Superior temporal gyrus (tissue), 1 donor: Measurements from ENCODE around the gene CRYGA.
"Not testable (repeated sequence)": the region's sequence is repeated elsewhere in the genome, so short reads cannot be mapped to it uniquely, and the experiment has no call there.

ENCODE experiments used
- DNase-seq: peaks from one replicate; pipeline ENCODE4 v3.0.0-alpha.2; 2016; ENCODE audit errors: extremely low spot score

Gene CRYGA

DNA sequence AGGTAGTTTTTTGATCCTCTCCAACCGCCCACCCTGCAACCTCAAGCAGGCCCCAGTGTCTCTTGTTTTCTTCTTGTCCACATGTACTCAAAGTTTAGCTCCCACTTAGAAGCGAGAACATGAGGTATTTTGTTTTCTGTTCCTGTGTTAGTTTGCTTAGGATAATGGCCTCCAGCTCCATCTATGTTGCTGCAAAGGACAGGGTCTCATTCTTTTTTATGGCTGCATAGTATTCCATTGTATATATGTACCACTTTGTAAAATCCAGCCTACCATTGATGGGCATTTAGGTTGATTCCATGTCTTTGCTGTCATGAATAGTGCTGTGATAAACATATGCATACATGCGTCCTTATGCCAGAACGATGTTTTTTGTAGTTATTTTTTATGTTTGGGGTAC is 36.3 kb downstream of the CRYGA start:
- DNase-seq: no peak

DNA sequence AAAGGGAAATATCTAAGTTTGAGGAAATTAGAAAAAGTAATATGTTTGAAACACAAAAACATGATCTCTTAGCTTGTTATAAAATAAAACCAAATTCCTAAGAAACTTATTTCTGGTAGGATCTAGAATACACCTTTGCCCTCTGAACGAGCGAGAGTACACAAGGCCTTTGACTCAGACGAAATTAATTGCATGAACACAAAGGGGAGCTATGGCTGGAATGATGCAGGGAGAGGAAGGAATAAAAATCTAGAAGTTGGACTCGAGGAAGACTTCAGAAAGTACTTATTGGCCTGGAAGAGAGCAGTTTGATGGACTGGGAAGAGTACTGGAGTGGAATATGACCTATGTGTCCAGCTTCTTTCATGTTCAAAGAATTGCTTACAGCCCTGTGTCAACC is 38.1 kb downstream of the CRYGA start:
- DNase-seq: no peak

- not testable (repeated sequence) for DNase-seq
Observed at GRCh38 chr2:208124013-208124715, 39.2 kb downstream of the CRYGA start, which contains the start of gene CRYGD. Gene CRYGD, minus strand, starts transcription at chr2:208124524. Its CDS starts 51 bp downstream, at chr2:208124473.

GRCh38 chr2:208122248-208122647 is 41.1 kb downstream of the CRYGA start:
- no peak for DNase-seq

GRCh38 chr2:208118918-208119317 is 44.5 kb downstream of the CRYGA start:
- DNase-seq: no peak

- not testable (repeated sequence) for DNase-seq
Observed at GRCh38 chr2:208117390-208117789, 46.0 kb downstream of the CRYGA start.

DNA sequence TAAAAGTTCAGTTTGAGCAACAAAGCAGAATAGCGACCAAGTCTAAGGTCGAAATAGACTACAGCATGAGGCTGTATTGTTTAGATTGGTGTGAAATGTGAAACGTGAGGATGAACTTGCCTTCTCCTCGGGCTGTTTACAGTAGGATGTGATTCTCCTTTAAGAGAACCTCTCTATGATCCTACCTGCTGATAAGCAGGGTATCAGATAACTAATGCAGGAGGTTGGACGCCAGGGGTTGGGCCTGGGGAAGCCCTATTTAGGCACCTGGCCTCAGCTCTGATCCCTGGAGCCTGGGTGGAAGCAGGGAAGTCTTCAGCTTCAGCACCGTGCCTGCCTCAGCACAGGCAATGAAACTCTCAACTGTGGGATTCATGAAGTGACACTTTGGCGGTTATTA is 50.4 kb downstream of the CRYGA start:
- no peak for DNase-seq

- not testable (repeated sequence) for DNase-seq
Observed at GRCh38 chr2:208112273-208112745, 51.1 kb downstream of the CRYGA start.
